Measurements from ENCODE around the gene FERMT1. TPM values are rescaled to one million over a fixed set of nuclear protein-coding genes. Genes with fewer than 3 reads are reported as not detected.

Gene FERMT1
- total RNA-seq, 2 donors from 2014 or later, result 0.23 TPM; not detected in 1

DNA sequence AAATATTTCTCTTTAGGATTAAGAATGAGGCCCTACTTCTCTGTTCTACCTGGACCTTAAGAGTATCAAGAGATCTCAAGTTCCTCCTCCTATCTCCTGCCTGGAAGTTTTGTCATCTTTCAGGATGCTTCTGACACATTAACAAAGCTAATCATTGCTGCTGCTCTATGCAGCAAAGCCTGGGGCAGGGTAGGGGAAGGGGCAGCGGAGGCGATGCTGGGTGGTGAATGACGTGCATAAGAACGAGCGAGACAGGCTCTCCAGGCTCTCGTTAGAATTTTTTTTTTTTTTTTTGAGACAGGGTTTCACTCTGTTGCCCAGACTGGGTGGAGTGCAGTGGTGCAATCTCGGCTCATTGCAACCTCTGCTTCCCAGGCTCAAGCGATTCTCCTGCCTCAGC is 31.2 kb downstream of the FERMT1 start:
- Mint-ChIP-seq H3K9me3 (no peaks in the 10 kb centered on the region), H3K36me3 (no peaks in the 10 kb centered on the region), H3K27ac (no peak overlapping the region)
- no peak for ATAC-seq
- no peak for DNase-seq (ENCODE audit: low spot score in 2 of 2)

- no peak overlapping the region for H3K27ac Mint-ChIP-seq
- no peaks in the 10 kb centered on the region for H3K9me3 Mint-ChIP-seq
- no peaks in the 10 kb centered on the region for H3K36me3 Mint-ChIP-seq
- DNase-seq (ENCODE audit: low spot score in 2 of 2) (no peak), ATAC-seq (no peak)
Observed at GRCh38 chr20:6086868-6087267, 36.0 kb downstream of the FERMT1 start.

- DNase-seq (ENCODE audit: low spot score in 2 of 2), result no peak
- ATAC-seq, result no peak
- H3K9me3 Mint-ChIP-seq, result no peaks in the 10 kb centered on the region
- no peaks in the 10 kb centered on the region for H3K36me3 Mint-ChIP-seq
- no peak overlapping the region for H3K27ac Mint-ChIP-seq
Observed at GRCh38 chr20:6083926-6084325, 38.9 kb downstream of the FERMT1 start.

- H3K36me3 Mint-ChIP-seq, result no peaks in the 10 kb centered on the region
- no peak for ATAC-seq
Observed at GRCh38 chr20:6081236-6081635, 41.6 kb downstream of the FERMT1 start.

GRCh38 chr20:6079016-6079415 is 43.8 kb downstream of the FERMT1 start:
- Mint-ChIP-seq H3K36me3 (no peaks in the 10 kb centered on the region), H3K27ac (no peak overlapping the region), H3K9me3 (no peaks in the 10 kb centered on the region)
- DNase-seq (ENCODE audit: low spot score in 2 of 2) (no peak), ATAC-seq (no peak)

More at GRCh38 chr20:6081236-6081635, 41.6 kb downstream of the FERMT1 start:
- DNase-seq (ENCODE audit: low spot score in 2 of 2), result no peak
- no peak overlapping the region for H3K27ac Mint-ChIP-seq
- no peaks in the 10 kb centered on the region for H3K9me3 Mint-ChIP-seq

- no peak for ATAC-seq
Observed at GRCh38 chr20:6075428-6076219, 47.2 kb downstream of the FERMT1 start.

DNA sequence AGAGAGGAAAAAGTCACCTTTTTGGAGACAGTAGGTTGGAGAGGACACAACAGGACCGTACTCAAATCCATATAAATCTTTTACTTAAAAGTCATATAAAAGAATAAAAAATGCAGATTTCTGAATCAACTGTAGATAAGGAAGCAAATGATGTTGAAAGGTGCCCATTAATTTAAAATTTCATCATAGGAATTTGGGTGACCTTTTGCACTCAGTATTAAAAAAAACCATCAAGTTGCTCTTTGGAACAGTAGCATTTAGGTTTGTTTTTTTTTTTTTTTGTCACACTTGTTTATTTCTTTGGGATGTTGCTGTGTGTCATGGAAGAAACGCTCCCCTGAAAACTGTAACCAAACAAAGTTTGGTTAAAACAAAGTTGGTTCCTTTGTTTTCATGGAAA is 48.0 kb downstream of the FERMT1 start:
- no peak for DNase-seq (ENCODE audit: low spot score in 2 of 2)
- no peak for ATAC-seq
- H3K27ac Mint-ChIP-seq, result no peak overlapping the region
- no peaks in the 10 kb centered on the region for H3K36me3 Mint-ChIP-seq
- no peaks in the 10 kb centered on the region for H3K9me3 Mint-ChIP-seq

More at GRCh38 chr20:6075428-6076219, 47.2 kb downstream of the FERMT1 start:
- DNase-seq (ENCODE audit: low spot score in 2 of 2), result no peak
- H3K27ac Mint-ChIP-seq, result no peak overlapping the region
- no peaks in the 10 kb centered on the region for H3K36me3 Mint-ChIP-seq
- no peaks in the 10 kb centered on the region for H3K9me3 Mint-ChIP-seq

- no peaks in the 10 kb centered on the region for H3K36me3 Mint-ChIP-seq
- peak overlapping the region in 1 of 2 donors; percentile 22 for H3K27ac Mint-ChIP-seq
- ATAC-seq (peak in 1 of 2 donors; percentile 86), DNase-seq (ENCODE audit: low spot score in 2 of 2) (no peak)
- H3K9me3 Mint-ChIP-seq, result no peaks in the 10 kb centered on the region
Observed at GRCh38 chr20:6074145-6074561, 48.7 kb downstream of the FERMT1 start.

- ATAC-seq (no peak), DNase-seq (ENCODE audit: low spot score in 2 of 2) (no peak)
- Mint-ChIP-seq H3K27ac (no peak overlapping the region), H3K36me3 (no peaks in the 10 kb centered on the region), H3K9me3 (no peaks in the 10 kb centered on the region)
Observed at GRCh38 chr20:6070829-6071695, 51.8 kb downstream of the FERMT1 start.

- no peak for ATAC-seq
- Mint-ChIP-seq H3K9me3 (no peaks in the 10 kb centered on the region), H3K27ac (no peak overlapping the region)
Observed at GRCh38 chr20:6069669-6070068, 53.2 kb downstream of the FERMT1 start.

GRCh38 chr20:6067763-6068318 is 55.0 kb downstream of the FERMT1 start:
- no peak overlapping the region for H3K27ac Mint-ChIP-seq
- H3K9me3 Mint-ChIP-seq, result no peaks in the 10 kb centered on the region
- no peak for DNase-seq (ENCODE audit: low spot score in 2 of 2)
- no peak for ATAC-seq
- no peaks in the 10 kb centered on the region for H3K36me3 Mint-ChIP-seq

More at GRCh38 chr20:6069669-6070068, 53.2 kb downstream of the FERMT1 start:
- H3K36me3 Mint-ChIP-seq, result no peaks in the 10 kb centered on the region
- no peak for DNase-seq (ENCODE audit: low spot score in 2 of 2)

- ATAC-seq (no peak), DNase-seq (ENCODE audit: low spot score in 2 of 2) (no peak)
- Mint-ChIP-seq H3K27ac (no peak overlapping the region), H3K9me3 (no peaks in the 10 kb centered on the region), H3K36me3 (no peaks in the 10 kb centered on the region)
Observed at GRCh38 chr20:6066582-6066981, 56.2 kb downstream of the FERMT1 start.

DNA sequence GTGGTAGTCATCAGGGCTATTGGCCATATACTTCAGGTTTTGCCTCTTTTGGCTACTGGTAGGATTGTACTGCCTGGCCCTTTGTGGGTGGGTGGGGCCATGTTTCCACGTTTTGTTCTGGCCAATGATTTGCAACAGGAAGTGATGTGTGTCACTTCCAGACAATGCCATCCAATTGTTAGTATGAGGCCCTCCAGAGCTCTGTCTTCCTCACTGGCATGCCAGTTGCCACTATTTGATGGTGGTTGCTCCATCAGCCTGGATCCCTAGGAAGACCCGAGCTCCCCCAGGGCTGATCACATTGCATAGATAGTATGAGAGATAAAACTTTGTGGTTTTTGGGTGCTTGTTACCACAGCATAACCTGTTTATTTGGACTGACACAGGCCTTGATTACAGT is 61.3 kb downstream of the FERMT1 start:
- Mint-ChIP-seq H3K9me3 (no peaks in the 10 kb centered on the region), H3K36me3 (no peaks in the 10 kb centered on the region), H3K27ac (no peak overlapping the region)
- DNase-seq (ENCODE audit: low spot score in 2 of 2) (no peak), ATAC-seq (no peak)

GRCh38 chr20:6060213-6060612 is 62.6 kb downstream of the FERMT1 start:
- Mint-ChIP-seq H3K9me3 (no peaks in the 10 kb centered on the region), H3K36me3 (no peaks in the 10 kb centered on the region), H3K27ac (no peak overlapping the region)
- no peak for ATAC-seq
- no peak for DNase-seq (ENCODE audit: low spot score in 2 of 2)

GRCh38 chr20:6058684-6059295 is 64.0 kb downstream of the FERMT1 start:
- no peak overlapping the region for H3K27ac Mint-ChIP-seq
- H3K9me3 Mint-ChIP-seq, result no peaks in the 10 kb centered on the region
- DNase-seq (ENCODE audit: low spot score in 2 of 2) (no peak), ATAC-seq (no peak)
- no peaks in the 10 kb centered on the region for H3K36me3 Mint-ChIP-seq

GRCh38 chr20:6057691-6058090 is 65.1 kb downstream of the FERMT1 start:
- no peaks in the 10 kb centered on the region for H3K36me3 Mint-ChIP-seq
- DNase-seq (ENCODE audit: low spot score in 2 of 2), result no peak
- no peaks in the 10 kb centered on the region for H3K9me3 Mint-ChIP-seq
- no peak for ATAC-seq
- no peak overlapping the region for H3K27ac Mint-ChIP-seq

- no peaks in the 10 kb centered on the region for H3K36me3 Mint-ChIP-seq
- H3K27ac Mint-ChIP-seq, result no peak overlapping the region
- no peak for ATAC-seq
- H3K9me3 Mint-ChIP-seq, result no peaks in the 10 kb centered on the region
- DNase-seq (ENCODE audit: low spot score in 2 of 2), result no peak
Observed at GRCh38 chr20:6057139-6057538, 65.7 kb downstream of the FERMT1 start.
